Activated CD8-positive, alpha-beta T cell treated with anti-CD3 and anti-CD28 coated beads, Interleukin-2, amount 10 ng/mL, durations not matched to agents 7 days and 5 days (primary cell): ENCODE measurements around the gene PARD3. TPM values are rescaled to one million over a fixed set of nuclear protein-coding genes. Genes with fewer than 3 reads are reported as not detected.
"Not testable (repeated sequence)": the region's sequence is repeated elsewhere in the genome, so short reads cannot be mapped to it uniquely, and the experiment has no call there.

Experiments
- ATAC-seq: fragments of 150-1000 bp; cut with Tn5 transposase; one replicate; pipeline ENCODE4 v1.10.0; 2021; ENCODE audit warnings: moderate library complexity
- CTCF ChIA-PET: fragments of 350-600 bp; sonication (Branson Sonifier 250); formaldehyde crosslinking; loops from one replicate; lab custom pipeline; 2021; ENCODE audit warnings: antibody characterized with exemption; lab: Charles Lee
- POLR2A ChIA-PET: fragments of 350-600 bp; sonication (Branson Sonifier 250); formaldehyde crosslinking; loops from one replicate; lab custom pipeline; 2021; ENCODE audit warnings: antibody characterized with exemption; lab: Charles Lee
- DNase-seq: peaks from one replicate; pipeline ENCODE4 v3.0.0-alpha.2; 2020
- H3K27ac Mint-ChIP-seq: one replicate; pipeline ENCODE4 v1.8.0; 2021; ENCODE audit warnings: mild to moderate bottlenecking, mixed read lengths
- H3K27me3 Mint-ChIP-seq: one replicate; pipeline ENCODE4 v1.8.0; 2021; ENCODE audit warnings: low read depth, mixed read lengths
- H3K36me3 Mint-ChIP-seq: one replicate; pipeline ENCODE4 v1.8.0; 2021; ENCODE audit warnings: low read depth, mixed read lengths
- H3K4me1 Mint-ChIP-seq: one replicate; pipeline ENCODE4 v1.8.0; 2021; ENCODE audit warnings: low read depth, mixed read lengths
- H3K4me3 Mint-ChIP-seq: one replicate; pipeline ENCODE4 v1.8.0; 2021; ENCODE audit warnings: mild to moderate bottlenecking, mixed read lengths
- H3K9me3 Mint-ChIP-seq: one replicate; pipeline ENCODE4 v1.8.0; 2022; ENCODE audit warnings: mixed read lengths; ENCODE audit not compliant: insufficient read depth
- total RNA-seq, 2 experiments: library from RNA; stranded (reverse); gene quantifications; one replicate each; pipeline ENCODE4 v1.2.3, GENCODE V29; 2021

Gene PARD3
- total RNA-seq, 2 experiments from 2014 or later: 0.63 to 0.68 TPM

GRCh38 chr10:34808801-34809745, 6.0 kb downstream of the PARD3 start:
- CTCF ChIA-PET: interaction anchor here (1.4 kb wide), 1 partner anchor 186 kb away, joined by 3 read pairs; no protein-coding TSS in a partner anchor
- peaks cover 39% of the 10 kb centered on the region for H3K27me3 Mint-ChIP-seq
- no peak for DNase-seq
- POLR2A ChIA-PET: no interaction called here
- H3K36me3 Mint-ChIP-seq: no peaks in the 10 kb centered on the region
- H3K4me3 Mint-ChIP-seq: no peak overlapping the region
- H3K9me3 Mint-ChIP-seq: no peaks in the 10 kb centered on the region
- H3K4me1 Mint-ChIP-seq: peaks cover 5% of the 10 kb centered on the region
- ATAC-seq: no peak
- no peak overlapping the region for H3K27ac Mint-ChIP-seq

- ATAC-seq (no peak), DNase-seq (no peak)
- ChIA-PET CTCF (interaction anchor here (1.4 kb wide), 1 partner anchor 186 kb away, joined by 3 read pairs; no protein-coding TSS in a partner anchor), POLR2A (no interaction called here)
- peaks cover 32% of the 10 kb centered on the region for H3K27me3 Mint-ChIP-seq
- H3K36me3 Mint-ChIP-seq: no peaks in the 10 kb centered on the region
- no peak overlapping the region for H3K27ac Mint-ChIP-seq
- H3K4me1 Mint-ChIP-seq: peaks cover 5% of the 10 kb centered on the region
- H3K9me3 Mint-ChIP-seq: no peaks in the 10 kb centered on the region
- no peak overlapping the region for H3K4me3 Mint-ChIP-seq
These were observed 6.8 kb downstream of the PARD3 start for GRCh38 chr10:34808336-34808735.

GRCh38 chr10:34804306-34804705, 10.8 kb downstream of the PARD3 start:
- Mint-ChIP-seq H3K9me3 (no peaks in the 10 kb centered on the region), H3K27ac (no peak overlapping the region), H3K27me3 (peaks cover 3% of the 10 kb centered on the region), H3K4me3 (no peak overlapping the region), H3K36me3 (no peaks in the 10 kb centered on the region), H3K4me1 (peaks cover 3% of the 10 kb centered on the region)
- ChIA-PET POLR2A (no interaction called here), CTCF (no interaction called here)
- no peak for DNase-seq
- no peak for ATAC-seq

GRCh38 chr10:34802692-34803091, 12.4 kb downstream of the PARD3 start:
- Mint-ChIP-seq H3K27ac (no peak overlapping the region), H3K4me1 (no peaks in the 10 kb centered on the region), H3K9me3 (no peaks in the 10 kb centered on the region), H3K4me3 (no peak overlapping the region), H3K36me3 (no peaks in the 10 kb centered on the region), H3K27me3 (no peaks in the 10 kb centered on the region)
- DNase-seq: no peak
- POLR2A ChIA-PET: no interaction called here
- ATAC-seq: no peak
- CTCF ChIA-PET: interaction anchor here (1.0 kb wide), 1 partner anchor 69 kb away, joined by 3 read pairs; no protein-coding TSS in a partner anchor

- DNase-seq (no peak), ATAC-seq (no peak)
- ChIA-PET POLR2A (no interaction called here), CTCF (no interaction called here)
- Mint-ChIP-seq H3K27me3 (no peaks in the 10 kb centered on the region), H3K36me3 (no peaks in the 10 kb centered on the region), H3K27ac (no peak overlapping the region), H3K4me3 (no peak overlapping the region), H3K9me3 (no peaks in the 10 kb centered on the region), H3K4me1 (no peaks in the 10 kb centered on the region)
These were observed 13.9 kb downstream of the PARD3 start for GRCh38 chr10:34801097-34801733.

GRCh38 chr10:34800624-34801023, 14.5 kb downstream of the PARD3 start:
- ATAC-seq: no peak
- no peak overlapping the region for H3K27ac Mint-ChIP-seq
- CTCF ChIA-PET: no interaction called here
- no peaks in the 10 kb centered on the region for H3K36me3 Mint-ChIP-seq
- H3K4me3 Mint-ChIP-seq: no peak overlapping the region
- no peaks in the 10 kb centered on the region for H3K27me3 Mint-ChIP-seq
- H3K9me3 Mint-ChIP-seq: no peaks in the 10 kb centered on the region
- no peak for DNase-seq
- H3K4me1 Mint-ChIP-seq: no peaks in the 10 kb centered on the region
- POLR2A ChIA-PET: no interaction called here

- Mint-ChIP-seq H3K9me3 (no peaks in the 10 kb centered on the region), H3K27ac (no peak overlapping the region), H3K4me3 (no peak overlapping the region), H3K4me1 (no peaks in the 10 kb centered on the region), H3K27me3 (no peaks in the 10 kb centered on the region), H3K36me3 (no peaks in the 10 kb centered on the region)
- ChIA-PET CTCF (no interaction called here), POLR2A (no interaction called here)
- DNase-seq: no peak
- ATAC-seq: no peak
These were observed 16.4 kb downstream of the PARD3 start for GRCh38 chr10:34798654-34799053.

- H3K4me1 Mint-ChIP-seq: no peaks in the 10 kb centered on the region
- POLR2A ChIA-PET: no interaction called here
- no peaks in the 10 kb centered on the region for H3K9me3 Mint-ChIP-seq
- H3K27me3 Mint-ChIP-seq: no peaks in the 10 kb centered on the region
- CTCF ChIA-PET: no interaction called here
- no peak for ATAC-seq
- DNase-seq: no peak
- H3K4me3 Mint-ChIP-seq: no peak overlapping the region
- no peak overlapping the region for H3K27ac Mint-ChIP-seq
- no peaks in the 10 kb centered on the region for H3K36me3 Mint-ChIP-seq
These were observed 17.9 kb downstream of the PARD3 start for GRCh38 chr10:34797155-34797554.

- no peak for ATAC-seq
- H3K9me3 Mint-ChIP-seq: no peaks in the 10 kb centered on the region
- H3K36me3 Mint-ChIP-seq: no peaks in the 10 kb centered on the region
- no peak for DNase-seq
- no peak overlapping the region for H3K4me3 Mint-ChIP-seq
- POLR2A ChIA-PET: no interaction called here
- CTCF ChIA-PET: no interaction called here
- H3K27me3 Mint-ChIP-seq: no peaks in the 10 kb centered on the region
- no peaks in the 10 kb centered on the region for H3K4me1 Mint-ChIP-seq
- H3K27ac Mint-ChIP-seq: no peak overlapping the region
These were observed 19.0 kb downstream of the PARD3 start for GRCh38 chr10:34796133-34796532.

- ChIA-PET CTCF (no interaction called here), POLR2A (no interaction called here)
- Mint-ChIP-seq H3K36me3 (no peaks in the 10 kb centered on the region), H3K27ac (no peak overlapping the region), H3K4me1 (no peaks in the 10 kb centered on the region), H3K9me3 (no peaks in the 10 kb centered on the region), H3K4me3 (no peak overlapping the region), H3K27me3 (peaks cover 2% of the 10 kb centered on the region)
- DNase-seq (no peak), ATAC-seq (no peak)
These were observed 19.8 kb downstream of the PARD3 start for GRCh38 chr10:34795334-34795733.

- CTCF ChIA-PET: no interaction called here
- DNase-seq (no peak), ATAC-seq (no peak)
- Mint-ChIP-seq H3K27me3 (peaks cover 2% of the 10 kb centered on the region), H3K9me3 (no peaks in the 10 kb centered on the region), H3K36me3 (no peaks in the 10 kb centered on the region), H3K4me1 (no peaks in the 10 kb centered on the region), H3K27ac (no peak overlapping the region), H3K4me3 (no peak overlapping the region)
- POLR2A ChIA-PET: no interaction called here
These were observed 20.3 kb downstream of the PARD3 start for GRCh38 chr10:34794835-34795234.

GRCh38 chr10:34793581-34793980, 21.5 kb downstream of the PARD3 start:
- H3K4me3 Mint-ChIP-seq, H3K36me3 Mint-ChIP-seq, H3K27ac Mint-ChIP-seq, H3K4me1 Mint-ChIP-seq, H3K27me3 Mint-ChIP-seq, H3K9me3 Mint-ChIP-seq, ATAC-seq, DNase-seq, CTCF ChIA-PET, POLR2A ChIA-PET: not testable (repeated sequence)
